NCI-H2196 treated with DMSO at 0.1 percent for 48 hours (cell line): Measurements from ENCODE around the gene EMX2.

Experiments used
- DNase-seq: peaks from one replicate; lab custom pipeline; 2025; ENCODE audit not compliant: unreplicated experiment; lab: John Stamatoyannopoulos, UW

The EMX2 gene

DNA sequence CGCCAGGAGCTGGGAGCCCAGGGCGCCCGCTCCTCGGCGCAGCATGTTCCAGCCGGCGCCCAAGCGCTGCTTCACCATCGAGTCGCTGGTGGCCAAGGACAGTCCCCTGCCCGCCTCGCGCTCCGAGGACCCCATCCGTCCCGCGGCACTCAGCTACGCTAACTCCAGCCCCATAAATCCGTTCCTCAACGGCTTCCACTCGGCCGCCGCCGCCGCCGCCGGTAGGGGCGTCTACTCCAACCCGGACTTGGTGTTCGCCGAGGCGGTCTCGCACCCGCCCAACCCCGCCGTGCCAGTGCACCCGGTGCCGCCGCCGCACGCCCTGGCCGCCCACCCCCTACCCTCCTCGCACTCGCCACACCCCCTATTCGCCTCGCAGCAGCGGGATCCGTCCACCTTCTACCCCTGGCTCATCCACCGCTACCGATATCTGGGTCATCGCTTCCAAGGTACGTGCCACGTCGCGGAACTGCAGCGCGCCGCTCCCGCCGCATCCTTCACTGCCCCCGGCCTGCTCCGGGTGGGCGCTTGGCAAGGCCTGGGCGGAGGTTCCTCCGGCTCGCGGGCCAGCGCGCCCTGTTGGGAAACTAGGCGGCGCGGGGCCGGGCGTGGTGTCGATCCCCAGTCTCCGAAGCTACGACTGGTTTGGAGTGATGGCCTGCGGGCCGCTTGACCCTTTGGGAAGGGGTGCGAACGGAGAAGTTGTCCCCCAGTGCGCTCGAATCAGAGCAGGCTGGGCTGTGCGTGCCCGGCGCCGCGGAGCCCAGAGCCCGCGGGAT lies 868 bp downstream of the EMX2 start:
- no peak for DNase-seq

DNA sequence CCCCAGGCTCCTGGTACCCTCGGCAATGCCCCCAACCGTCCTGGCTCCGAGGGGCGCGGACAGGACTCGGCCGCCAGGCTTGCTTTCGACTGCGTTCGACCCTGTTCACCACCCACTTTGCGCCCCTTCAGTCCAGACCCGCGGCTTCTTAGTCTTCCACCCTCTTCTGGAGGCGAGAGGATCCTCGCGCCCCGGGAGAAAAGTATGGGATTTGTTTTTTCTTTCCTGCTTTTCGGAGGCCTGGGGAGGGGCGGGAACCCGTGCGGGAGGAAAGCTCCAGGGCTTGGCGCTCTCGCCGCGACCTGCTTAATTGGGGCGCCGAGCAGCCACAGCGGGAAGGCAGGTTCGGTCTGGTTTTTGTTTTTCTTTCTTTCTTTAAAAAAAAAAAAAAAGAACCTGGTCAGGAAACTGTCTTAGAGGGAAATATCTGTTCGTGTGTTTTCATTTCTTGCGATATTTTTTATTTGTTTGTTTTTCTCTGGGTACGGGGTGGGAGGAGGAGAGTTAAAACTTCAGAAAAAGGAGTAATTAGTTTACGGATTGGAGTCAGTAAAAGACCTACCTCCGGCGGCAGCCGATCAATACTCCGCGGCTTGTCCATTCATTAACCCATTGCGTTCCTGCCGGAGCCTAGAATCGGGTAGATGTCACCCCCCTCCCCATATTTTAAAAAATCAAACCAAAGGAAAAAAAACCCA lies 1.6 kb downstream of the EMX2 start:
- no peak for DNase-seq

DNA sequence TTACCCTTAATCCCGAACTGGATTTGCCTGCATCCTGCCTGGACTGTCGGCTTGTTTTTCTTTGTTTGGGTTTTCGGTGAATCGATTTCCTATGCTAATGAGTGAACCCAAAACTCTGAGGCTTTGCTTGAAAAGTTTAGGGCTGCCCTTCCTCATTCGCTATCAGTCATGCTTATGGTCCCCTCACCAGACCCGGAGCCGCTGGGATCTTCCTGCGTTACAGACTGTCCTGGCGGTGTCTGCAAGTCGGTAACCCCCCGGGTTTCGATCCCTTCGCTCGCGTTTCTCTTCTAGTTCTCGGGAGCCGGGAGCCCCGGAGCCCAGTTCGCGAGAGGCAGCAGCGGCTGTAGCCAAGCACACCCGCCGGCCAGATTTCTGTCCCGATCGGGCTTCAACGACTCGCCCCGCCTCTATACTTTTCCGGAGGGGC lies 2.2 kb downstream of the EMX2 start:
- DNase-seq: no peak

DNA sequence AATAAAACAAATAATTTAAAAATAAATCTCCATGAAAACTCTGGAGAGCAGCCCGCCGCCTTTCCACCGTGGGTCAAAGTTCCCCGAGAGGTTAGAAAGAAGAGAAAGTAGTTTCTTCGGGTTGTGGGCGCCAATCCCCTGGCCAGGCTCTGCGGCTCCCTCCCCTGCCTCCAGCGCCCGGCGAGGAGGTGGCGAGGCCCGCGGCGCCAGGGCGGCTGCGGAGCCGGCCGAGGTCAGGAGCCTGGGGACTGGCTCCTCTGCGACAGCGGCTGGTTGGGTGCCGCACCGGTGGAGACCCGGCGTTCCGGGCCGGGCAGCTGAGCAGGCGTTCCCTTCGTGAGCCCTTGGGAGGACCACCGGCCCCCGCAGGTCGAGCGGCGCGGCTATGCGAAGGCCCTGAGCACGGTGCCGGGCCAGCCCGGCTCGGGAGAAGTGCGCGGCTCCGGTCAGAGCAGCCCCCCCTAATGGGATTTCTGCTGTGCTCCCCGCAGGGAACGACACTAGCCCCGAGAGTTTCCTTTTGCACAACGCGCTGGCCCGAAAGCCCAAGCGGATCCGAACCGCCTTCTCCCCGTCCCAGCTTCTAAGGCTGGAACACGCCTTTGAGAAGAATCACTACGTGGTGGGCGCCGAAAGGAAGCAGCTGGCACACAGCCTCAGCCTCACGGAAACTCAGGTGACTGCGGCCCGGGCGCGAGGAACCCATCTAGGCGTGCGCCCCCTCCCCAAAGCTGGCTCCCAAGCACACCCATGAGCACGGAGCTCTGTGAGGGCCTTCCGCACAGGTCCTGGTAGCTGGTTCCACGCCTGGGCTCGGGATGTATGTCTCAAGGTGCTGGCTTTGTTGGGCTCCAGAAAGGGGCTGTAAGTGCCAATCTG lies 2.8 kb downstream of the EMX2 start:
- DNase-seq: no peak

DNA sequence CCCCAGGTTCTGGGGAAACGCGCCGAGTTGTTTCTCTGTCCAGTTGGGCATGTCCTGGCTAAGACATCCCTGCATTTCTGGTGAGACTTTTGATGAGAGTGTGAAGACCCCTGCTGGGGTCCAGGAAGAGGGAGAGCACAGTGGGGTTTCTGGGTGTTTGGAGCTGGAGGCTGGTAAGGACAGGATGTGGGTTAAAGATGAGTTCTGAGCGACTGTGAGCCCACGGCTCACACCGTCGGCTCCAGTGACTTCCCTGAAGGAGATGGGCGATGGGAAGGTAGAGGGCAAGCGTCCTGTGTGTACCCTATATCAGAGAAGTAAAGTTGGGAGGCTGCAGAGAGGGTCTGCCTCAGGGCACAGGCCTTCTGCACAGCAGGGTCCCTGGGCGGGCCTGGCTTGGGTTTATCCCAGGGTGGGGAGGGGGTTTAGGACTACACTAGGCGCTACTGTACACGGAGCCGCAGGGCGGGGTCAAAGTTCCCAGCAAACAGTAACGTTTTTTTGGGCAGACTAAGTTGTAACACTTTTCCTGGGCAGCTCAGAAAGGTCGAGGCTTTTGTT lies 3.6 kb downstream of the EMX2 start:
- DNase-seq: no peak

DNA sequence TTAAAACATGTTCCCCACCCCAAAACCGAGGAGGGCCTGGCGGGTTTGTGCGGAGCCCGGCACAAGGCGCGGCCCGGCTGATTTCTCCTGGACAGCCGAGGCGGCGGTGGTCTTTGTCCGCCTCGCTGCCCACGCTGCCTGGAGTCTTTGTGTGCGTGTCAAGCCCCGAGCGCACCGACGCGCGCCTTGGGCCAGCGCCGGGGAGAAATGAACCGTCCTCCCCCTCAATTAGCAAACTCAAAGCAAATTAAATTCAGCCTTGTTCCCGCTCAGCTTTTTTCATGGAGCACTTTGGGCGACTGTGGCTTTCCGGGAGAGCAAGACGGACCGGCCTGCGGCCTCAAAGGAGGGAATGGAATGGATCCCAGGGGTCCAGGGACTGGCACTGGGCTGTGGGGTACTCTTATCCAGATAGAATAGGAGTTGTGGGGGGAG lies 4.1 kb downstream of the EMX2 start:
- DNase-seq: no peak

DNA sequence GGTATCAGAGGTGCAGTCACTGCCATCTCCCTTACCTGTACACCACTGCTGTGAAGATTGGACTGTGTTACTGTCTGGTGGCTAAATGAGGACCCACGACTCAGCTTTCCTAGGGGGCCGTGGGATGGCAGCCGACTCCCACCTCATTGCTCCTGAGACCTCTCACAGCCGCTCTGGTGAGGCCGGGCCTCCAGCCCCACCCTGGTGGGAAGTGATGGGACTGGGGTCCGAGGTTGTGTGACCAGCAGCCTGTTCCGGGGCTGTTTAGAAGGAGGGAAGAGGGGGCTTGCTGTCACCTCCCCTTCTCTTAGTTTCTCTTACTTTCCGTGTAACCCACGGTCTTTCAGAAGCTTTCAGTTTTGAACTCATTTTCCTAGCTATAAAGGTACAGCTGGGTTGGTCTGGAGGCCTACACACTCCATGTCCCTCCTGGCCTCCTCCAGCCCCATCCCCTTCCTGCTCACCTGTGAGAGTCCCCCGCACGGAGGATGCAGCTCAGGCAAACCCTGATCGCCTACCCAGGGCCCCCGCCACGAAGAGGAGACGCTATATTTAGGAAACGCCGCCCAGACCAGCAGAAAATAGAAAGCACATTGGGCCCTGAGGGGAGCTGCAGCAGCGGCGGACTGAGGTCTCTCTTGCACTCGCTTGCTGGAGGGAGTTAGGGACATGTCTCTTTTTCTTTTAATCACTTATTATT lies 4.6 kb downstream of the EMX2 start:
- DNase-seq: no peak

DNA sequence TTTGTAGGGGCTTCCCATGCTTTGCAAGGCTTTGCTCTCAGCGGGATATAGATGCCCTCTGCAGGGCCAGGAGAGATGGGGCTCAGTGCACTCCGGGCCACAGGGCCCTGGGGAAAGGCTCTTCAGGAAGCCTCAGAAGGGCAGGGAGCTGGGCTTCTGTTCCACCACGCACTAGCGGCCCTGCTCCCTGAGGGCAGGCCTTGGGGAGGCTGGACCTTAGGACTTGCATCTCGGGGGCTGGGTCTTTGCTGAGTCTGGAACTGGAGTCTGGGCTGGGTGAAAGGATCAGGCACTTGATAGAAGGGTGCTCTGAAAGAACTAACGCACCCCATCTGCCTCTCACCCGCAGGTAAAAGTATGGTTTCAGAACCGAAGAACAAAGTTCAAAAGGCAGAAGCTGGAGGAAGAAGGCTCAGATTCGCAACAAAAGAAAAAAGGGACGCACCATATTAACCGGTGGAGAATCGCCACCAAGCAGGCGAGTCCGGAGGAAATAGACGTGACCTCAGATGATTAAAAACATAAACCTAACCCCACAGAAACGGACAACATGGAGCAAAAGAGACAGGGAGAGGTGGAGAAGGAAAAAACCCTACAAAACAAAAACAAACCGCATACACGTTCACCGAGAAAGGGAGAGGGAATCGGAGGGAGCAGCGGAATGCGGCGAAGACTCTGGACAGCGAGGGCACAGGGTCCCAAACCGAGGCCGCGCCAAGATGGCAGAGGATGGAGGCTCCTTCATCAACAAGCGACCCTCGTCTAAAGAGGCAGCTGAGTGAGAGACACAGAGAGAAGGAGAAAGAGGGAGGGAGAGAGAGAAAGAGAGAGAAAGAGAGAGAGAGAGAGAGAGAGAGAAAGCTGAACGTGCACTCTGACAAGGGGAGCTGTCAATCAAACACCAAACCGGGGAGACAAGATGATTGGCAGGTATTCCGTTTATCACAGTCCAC lies 5.4 kb downstream of the EMX2 start:
- no peak for DNase-seq

DNA sequence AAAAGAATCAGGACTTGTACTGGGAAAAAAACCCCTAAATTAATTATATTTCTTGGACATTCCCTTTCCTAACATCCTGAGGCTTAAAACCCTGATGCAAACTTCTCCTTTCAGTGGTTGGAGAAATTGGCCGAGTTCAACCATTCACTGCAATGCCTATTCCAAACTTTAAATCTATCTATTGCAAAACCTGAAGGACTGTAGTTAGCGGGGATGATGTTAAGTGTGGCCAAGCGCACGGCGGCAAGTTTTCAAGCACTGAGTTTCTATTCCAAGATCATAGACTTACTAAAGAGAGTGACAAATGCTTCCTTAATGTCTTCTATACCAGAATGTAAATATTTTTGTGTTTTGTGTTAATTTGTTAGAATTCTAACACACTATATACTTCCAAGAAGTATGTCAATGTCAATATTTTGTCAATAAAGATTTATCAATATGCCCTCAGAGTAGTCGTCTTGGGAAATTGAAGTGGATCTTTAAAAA lies 6.6 kb downstream of the EMX2 start:
- no peak for DNase-seq

DNA sequence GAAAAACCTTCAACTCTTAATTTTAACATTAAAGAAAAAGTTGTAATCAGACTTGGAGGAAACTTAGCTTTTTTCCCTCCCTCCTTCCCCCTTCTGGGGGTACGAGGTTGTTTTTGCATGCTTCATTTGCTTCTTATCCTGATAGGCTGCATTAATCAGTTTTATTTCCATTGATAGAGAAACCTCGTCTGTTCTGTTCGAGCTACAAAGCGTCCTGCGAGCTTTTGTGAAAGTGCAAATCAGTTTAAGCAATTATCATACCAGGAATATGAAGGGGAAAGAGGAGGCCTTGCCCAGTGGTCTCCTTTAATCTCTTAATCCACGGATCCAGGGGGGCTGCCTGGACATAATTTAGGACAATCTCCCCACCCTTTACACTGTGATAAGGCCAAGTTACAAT lies 7.5 kb downstream of the EMX2 start:
- DNase-seq: no peak

DNA sequence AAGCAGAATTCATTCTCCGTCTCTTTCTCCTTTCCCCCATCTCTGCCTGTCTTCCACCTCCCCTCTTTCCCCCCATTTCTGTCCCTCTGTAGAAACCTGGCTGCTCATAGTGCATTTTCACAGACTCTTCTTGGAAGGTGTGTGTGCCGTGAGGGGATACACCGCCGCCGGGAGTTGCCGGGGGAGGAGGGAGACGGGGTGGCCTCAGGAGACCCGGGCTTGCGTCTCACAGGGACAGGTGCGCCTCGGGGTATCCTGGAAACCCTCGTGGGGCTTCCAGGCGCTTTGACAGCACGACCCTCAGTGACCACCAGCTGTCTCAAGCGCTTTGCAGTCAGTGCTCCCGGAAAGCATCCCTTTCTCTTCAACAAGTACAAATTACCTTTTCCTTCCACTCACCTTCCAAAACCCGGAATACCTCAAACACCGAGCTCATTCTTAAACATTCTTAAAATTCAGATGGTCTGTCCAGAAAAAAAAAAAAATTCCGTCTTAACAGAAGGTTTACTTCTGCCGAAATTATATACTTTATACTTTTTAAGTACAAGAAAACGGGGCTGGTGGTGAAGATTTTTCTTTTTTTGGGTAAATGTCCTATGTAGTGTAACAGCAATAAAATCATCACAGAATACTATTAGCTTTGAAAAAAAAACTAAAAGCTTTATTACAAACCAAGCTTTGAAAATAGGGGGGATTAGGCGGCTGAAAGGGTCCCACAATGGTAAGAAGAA lies 8.2 kb downstream of the EMX2 start:
- no peak for DNase-seq

DNA sequence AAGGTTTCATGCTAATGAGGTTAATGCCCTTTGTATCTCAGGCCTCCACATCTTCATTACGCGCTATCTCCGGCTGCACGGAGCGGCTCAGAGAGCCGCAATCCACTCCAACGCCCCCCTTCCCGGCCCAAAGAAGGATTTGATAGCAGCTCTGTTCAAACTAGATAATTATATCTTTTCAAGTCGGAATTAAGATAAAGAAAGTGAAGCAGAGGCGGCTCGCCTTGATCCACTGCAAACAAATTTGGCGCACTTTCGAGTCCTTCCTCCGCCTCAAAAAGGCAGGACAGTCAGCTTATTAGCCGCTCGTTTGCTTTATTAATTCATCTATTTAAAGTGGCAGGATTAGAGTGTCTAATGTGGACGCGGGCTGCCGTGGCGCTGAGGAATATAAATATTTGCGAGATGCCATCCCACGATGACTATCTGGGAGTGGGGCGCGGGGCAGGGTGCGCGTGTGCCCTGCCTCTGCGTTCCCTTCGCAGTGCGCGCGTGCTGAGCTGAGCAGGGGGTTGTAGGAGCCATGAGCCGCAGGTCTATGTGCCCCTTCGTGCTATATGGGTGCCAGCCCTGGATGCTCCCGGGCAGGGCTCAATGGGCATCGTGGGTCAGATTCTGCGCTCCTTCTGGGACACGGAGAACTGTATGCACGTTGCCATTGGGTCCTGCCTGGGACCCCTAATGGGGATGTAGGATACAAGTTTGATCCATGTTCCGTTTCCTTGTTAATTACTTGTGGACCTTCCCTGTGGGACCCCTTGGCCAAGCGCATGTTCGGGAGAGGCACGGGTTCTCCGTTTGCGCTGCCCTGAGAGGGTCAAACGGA lies 9.0 kb downstream of the EMX2 start:
- no peak for DNase-seq

DNA sequence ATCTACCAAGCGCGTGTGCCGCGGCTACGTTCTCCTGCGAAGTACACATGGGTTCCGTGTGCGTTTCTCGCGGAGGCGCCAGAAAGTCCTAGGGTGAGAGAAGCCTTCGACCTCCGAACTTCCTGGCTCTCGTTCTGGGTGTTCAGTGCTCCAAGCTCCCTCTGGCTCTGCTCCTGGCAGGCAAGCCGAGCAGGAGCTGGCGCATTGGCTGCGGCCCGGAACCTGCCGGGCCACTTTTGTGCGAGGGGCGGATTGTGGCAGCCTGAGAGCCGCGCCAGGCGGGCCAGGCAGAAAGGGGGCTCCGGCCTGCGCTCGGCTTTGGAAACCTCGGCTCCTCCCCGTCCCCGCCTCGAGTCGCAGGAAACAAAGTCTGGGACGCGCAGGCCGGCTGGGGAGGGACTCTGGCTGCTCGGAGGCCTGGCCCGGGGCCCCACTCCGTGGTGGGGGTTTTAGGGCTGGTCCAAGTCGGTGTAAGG lies 9.6 kb downstream of the EMX2 start:
- no peak for DNase-seq

DNA sequence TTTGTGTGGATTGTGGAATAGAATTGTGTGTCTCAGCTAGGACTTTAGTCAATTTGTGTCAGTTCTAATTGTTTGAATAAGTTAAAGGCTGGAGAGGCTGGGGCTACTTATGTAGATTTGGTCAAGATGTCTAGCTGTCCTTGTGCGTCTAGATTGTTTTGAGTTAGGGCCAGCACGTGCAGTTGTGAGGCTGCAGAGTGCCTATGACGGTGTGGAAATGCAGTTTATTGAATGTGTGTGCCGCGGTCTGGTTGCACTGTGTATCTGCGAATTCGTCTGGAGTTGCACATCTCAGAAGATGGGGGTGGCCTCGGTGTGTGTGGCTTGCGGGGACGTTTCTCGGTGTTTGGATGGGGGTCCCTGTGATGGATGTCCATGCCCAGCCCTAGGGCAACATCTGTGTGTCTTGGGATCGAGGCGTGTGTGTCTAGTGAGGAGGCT lies 10.2 kb downstream of the EMX2 start:
- no peak for DNase-seq

DNA sequence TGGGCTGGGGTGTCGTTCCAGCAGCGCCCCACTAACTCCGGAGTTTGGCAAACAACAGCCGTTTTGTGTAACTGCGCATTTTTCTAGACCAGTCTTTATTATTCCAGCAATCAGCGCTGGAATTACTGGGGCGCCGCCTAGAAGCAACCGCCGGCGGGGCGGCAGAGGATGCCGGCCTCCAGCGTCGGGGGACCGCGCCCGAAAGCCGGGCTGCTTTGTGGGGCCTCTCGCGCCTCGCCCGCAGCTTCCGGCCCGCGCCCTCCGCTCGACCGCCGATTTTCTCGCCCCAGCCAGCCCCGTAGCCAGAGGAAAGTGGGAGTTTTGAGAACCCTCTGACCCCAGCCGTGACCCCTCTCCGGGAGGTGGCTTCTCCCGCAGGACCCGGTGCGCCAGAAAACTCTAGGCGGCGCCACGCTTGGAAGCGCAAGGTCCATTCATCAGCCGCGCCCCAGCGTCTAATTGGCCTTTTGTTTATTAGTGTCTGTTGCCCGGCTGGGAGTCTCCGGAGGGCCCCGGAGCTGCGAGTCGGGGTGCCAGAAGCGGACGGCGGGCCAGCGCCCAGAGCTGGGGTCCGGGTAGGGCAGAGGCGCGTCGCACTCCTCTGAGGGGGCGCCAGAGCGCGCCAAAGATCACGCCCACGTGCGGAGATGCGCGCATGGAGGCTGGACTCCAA lies 10.7 kb downstream of the EMX2 start:
- DNase-seq: no peak

DNA sequence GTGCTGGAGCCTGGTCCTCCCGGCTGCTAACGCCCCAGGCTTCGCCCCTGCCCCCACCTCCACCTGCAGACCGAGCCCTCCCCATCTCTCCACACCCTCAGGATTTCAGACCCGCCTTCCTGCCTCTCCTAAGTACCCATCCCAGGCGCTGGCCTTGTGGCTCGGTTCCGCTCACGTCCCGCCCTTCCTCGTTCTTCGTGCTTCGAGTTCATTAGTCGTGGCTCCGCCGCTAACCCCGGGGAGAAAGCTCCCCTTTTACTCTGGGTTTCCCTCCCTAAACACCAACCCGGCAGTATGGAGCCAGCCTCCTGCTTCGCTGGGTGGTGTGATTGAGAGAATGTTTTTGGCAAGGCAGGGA lies 11.2 kb downstream of the EMX2 start:
- no peak for DNase-seq

DNA sequence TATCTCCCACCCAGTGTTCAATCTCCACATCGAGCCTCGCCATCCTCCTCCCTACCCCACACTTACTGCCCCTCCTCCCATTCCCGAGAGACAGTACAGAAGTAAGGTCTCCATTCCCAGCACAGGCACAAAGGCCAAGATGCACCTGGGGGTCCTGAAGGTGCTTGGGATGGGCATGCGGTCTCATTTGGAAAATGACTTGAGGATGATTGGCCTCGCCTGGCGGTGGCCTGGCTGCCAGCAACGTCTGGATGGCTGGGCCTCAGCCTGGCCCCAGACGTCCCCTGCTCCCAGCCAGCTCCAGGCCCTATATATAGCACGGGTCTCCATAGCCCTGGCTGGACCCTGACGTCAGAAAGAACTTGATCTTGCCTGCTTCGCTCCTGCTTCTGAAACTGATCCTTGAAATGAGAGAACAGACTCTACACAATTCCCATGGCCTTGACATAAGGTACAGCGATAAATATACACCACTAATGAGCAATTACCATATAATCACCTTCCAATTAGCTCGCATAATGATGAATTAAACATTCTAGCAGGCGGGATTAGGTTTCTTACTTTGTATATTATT lies 11.8 kb downstream of the EMX2 start:
- no peak for DNase-seq
